Suppressor macrophage (primary cell): ENCODE measurements around the gene MOSPD2.

ENCODE experiments used
- DNase-seq, 4 experiments: peaks; one replicate each; pipeline ENCODE4 v3.0.0-alpha.2; 2020 to 2022
- total RNA-seq, 17 experiments: gene quantifications; one replicate each; lab custom pipeline; 2026; ENCODE audit warnings: mixed read lengths in 6 of 17, inconsistent platforms in 3 of 17; lab: John Stamatoyannopoulos, UW

Gene MOSPD2
- total RNA-seq: 15.1 to 112 (median 59.4) reads per million in 17 experiments

DNA sequence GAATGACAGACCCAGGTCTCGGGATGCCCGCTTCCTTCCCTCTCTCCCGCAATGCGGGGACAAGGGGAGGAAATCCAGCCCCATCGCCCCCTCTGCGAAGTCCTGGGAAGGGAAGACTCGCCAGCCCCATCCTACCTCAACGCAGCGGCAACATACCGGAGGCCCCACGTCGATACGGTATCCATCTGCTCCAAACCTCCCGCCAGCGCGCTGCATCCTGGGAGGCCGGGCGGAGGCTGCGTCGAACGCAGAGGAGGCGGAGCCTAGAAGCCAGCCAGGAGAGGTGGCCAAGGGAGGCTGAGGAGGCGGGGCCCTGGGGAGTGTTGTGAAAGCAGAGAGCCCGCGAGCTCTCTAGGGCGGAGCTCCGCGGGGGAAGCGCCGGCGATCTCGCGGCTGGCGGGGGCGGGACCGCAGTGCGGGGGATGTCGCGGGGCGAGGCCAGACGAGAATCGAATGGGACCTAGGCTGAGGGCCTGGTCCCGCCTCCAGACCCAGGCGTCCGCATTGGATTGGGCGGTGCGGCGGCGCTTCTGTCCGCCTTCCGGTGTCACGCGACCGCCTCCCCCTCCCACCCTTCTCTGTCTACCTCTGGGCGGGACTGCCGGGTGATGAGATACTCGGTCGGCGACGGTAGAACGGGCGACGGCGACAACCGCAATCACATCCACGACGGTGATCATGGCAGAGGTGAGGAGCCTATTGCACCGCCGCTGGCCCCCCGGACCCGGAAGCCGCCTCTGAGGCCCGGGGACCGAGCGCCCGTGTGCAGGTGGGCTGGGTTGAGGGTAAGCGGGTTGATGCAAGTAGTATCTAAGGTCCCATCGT is at the start of gene MOSPD2, which contains the start of gene FANCB:
Gene MOSPD2 (plus strand): TSS at position 571 of the 825 bp plus-strand sequence. CDS start 108 bp downstream, at position 679.
Gene FANCB (minus strand): TSS at position 219 of the 825 bp plus-strand sequence. CDS start 7,559 bp downstream, outside the sequence.
- peak; percentile 93 to 96 (median 96) for DNase-seq

DNA sequence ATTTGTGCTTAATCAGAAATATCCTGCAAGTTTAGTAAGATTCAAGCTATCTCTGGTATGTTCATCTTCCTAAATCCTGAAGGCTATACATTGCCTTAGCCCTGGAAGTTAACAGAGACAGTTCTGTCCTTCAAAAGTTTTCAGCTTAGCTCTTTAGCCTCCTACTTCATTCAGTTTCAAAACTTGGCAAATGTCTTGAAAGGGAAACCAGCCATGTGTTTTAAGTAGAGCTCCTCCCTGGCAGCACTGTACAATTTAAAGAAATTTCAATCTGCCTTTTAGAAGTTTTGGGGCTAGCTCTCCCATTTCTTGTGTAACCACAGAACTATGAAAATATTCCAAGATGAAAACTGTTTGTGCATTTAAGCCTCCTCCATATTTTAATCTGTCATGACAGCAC is 47.4 kb upstream of the MOSPD2 start:
- no peak for DNase-seq

DNA sequence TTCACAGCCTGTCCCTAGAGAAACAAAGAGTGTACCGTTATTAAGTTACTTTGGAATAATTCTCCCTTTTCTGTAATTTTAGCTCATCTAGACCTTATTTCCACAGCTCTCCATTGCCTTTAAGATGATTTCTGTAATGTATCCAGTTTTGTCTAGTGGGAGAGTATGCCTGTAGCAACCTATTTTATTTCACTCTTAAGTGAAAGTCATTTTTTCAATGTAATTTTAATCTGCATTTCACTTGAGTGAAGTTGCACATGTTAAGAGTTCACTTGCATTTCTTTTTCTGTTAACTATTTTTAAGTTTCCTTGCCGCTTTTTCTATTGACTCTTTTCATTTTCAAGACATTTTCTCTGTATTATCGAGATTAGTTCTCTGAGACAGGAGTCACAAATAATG is 46.9 kb upstream of the MOSPD2 start:
- no peak for DNase-seq

DNA sequence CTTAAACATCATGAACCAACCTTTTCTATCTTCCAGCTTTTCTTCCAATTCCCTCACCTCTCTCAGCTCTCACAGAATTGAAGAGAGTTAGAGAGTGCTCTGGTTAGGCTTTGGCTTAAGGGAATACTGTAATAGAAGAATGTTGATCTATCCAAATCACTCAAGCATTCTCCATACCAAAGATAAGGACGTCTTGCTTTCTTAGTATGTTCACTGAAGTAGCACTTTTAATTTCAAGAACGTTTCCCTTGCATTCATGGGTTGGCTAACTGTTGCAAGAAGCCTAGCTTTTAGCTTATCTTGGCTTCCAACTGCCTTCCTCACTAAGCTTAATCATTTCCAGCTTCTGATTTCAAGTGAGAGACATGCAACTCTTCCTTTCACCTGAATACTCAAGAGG is 43.6 kb upstream of the MOSPD2 start:
- no peak for DNase-seq

- no peak for DNase-seq
These were observed 41.1 kb upstream of the MOSPD2 start for GRCh38 chrX:14832151-14832550.

DNA sequence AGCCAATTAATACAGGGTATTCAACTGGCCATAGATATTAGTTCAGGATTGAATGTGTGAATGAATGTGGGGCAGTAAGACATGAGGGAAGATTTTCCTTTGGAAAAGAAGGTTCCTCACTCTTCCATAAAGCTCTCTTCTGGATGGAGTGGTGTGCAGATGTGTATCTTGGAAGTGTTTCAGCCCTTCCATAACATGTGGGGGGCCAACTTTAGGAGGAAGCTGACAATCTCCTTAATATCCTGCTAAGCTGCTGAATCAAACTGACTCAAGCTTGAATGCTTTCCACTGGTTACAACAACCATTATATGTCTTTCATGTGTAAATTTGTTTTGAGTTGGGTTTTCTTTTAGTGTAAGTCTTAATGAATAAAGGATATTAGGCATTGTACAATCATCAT is 40.6 kb upstream of the MOSPD2 start:
- no peak for DNase-seq

DNA sequence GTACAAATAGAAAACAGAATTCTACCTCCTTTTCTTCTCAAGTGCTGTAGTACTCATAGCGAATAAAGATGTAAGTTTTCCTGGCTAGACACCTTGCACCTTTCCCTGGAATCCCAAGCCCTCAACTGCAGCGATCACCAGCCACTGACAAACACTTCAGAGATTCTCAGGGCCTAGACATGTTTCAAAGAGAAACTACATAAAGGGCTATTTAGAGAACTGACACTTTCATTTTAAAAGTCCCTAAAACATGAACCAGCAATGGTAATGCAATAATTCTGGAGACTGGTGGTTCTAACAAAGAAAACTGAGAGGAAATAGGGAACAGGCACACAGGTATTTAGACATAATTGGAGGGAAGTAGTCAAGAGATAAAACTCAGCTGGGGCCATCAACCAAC is 36.1 kb upstream of the MOSPD2 start:
- no peak for DNase-seq

- DNase-seq: peak; percentile 8 to 65 (median 36)
These were observed 29.6 kb upstream of the MOSPD2 start for GRCh38 chrX:14843666-14844065.

- no peak for DNase-seq
These were observed 21.7 kb upstream of the MOSPD2 start for GRCh38 chrX:14851526-14851925.

DNA sequence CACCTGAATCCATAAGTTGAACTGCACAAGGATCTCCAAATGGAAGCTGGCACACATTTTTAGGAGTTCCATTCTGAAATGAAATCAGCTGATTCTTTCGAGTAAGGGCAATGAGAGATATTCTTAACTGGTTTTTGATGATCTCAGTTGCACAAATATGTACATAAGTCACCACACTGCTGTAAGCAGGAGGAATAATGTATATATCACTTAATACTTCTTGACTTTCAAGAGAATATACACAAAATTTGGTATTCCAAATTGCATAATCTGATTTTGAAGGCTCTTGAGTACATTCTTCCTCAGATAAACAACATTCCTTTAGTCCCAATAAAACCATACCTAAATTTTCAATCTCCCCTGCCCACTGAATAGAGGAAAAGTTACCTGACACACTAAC is 8.6 kb upstream of the MOSPD2 start:
- DNase-seq: no peak

- no peak for DNase-seq
These were observed 8.0 kb upstream of the MOSPD2 start for GRCh38 chrX:14865201-14865600.

DNA sequence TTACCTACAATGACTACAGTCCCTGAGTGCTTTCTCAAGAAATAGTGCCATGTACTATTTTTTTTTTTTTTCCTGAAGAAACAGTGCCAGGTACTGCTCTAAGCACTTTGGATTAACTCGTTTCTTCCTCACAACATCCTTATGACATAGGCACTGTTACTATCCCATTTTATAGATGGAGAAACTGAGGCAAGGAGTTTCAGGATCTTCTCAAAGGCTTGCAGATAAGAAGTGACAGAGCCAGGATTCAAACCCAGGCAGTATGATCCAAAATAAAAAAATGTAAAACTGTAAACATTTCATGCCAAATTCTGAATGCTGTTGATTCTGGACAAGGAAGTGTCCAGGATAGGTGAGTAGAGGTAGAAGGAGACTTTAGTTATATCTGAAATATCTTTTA is 1.5 kb upstream of the MOSPD2 start:
- DNase-seq: no peak

DNA sequence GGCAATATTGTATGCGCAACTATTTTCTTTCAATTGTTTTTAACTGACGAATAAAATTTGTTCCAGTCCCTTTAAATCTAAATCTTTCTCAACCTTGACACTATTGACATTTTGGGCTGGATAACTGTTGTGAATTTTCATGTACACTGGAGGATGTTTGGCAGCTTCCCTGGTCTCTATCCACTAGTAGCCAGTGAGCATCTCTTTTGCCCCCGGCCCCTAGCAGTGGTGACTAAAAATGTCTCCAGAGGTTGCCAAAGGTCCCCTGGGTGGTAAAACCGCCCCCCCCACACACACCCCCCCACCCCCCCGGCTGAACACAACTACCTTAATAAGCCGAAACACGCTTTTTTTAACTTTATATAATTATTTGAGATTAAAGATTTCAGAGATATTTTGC is 866 bp upstream of the MOSPD2 start:
- DNase-seq: no peak

DNA sequence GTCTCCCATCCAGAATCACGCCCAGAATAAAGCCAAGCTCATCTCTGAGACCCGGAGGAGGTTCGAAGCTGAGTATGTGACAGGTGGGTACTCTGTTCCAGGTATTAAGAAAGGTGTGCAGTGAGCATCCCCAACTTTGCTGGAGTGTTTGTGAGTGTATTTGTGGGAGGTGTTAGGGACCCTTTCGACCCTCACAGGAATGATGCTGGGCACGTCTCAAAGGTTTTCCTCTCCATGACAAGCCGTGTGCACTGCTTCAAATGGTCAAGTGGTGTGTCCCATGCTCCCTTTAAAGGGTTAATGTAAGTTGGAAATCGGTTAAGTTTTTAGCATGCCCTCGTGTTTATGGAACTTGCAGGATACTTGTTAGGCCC is 442 bp downstream of the MOSPD2 start:
- DNase-seq: no peak

DNA sequence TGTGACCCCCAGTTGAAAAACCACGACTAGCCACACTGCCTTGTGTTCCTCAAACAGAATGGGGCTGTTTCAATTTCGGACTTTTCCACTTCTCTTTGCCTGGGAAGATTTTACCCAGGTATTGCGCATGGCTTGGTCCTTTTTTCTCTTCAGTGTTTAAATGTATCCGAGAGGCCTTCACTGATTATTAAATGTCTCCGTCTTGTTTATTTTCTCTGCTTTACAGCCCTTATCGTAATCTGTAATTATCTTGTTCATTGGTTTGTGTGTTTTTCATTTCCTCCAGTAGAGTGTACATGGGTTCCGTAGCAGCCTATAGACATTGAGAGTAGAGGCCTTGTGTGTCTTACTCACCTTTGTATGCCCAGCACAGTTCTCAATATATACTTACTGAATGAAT is 2.4 kb downstream of the MOSPD2 start:
- DNase-seq: peak in 2 of 4 experiments; percentile 15 to 21

DNA sequence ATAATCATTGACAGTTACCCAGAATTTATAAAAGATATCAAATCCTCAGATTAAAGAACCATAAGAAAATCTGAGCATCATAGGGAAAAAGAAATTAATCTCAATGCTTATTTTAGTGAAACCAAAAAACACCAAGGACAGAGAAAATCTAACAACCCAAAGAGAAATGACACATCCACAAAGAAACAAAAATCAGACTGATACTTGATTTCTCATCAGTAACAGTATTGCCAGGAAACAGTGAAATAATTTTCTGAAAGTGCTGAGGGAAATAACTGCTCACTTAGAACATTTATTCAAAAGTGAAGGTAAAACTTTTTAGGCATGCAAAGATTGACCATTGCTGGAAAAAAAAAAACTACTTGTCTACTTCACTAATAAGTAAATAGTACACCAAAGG is 10.6 kb downstream of the MOSPD2 start:
- DNase-seq: no peak

DNA sequence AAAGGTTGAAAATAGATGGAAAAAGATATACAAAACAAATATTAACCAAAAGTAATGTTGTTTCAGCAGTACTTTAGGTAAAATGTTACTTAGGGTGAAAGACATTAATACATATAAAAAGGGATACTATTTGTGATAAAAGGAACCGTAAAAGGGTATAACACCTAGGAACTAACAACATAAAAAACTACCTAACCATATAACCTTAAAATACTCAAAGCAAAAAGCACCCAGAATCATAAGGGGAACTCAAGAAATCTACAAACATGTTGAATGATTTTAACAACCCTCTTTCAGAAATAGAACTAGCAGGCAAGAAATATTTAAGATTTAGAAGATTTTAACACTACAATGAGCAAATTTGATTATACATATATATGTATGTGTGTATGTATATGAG is 11.5 kb downstream of the MOSPD2 start:
- no peak for DNase-seq

GRCh38 chrX:14886252-14886651 is 13.0 kb downstream of the MOSPD2 start:
- DNase-seq: no peak

GRCh38 chrX:14896273-14896672 is 23.1 kb downstream of the MOSPD2 start:
- no peak for DNase-seq

DNA sequence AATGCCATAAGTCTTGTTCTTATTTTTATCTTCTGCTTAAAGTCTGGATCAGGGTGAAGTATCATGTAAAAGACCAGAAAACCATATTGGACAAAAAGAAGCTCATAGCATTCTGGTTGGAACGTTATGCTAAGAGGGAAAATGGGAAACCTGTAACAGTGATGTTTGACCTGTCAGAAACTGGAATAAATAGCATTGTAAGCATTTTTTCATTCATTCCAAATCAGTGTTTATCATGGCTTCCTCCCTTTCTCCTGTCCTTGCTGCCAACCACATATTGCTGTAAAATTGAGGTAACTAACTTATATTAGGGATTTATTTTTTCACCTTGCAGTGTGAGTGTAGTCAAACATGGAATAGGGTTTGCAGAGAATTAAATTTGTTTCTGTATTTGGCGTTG is 23.8 kb downstream of the MOSPD2 start:
- no peak for DNase-seq

GRCh38 chrX:14899607-14900006 is 26.4 kb downstream of the MOSPD2 start:
- peak in 3 of 4 experiments; percentile 5 to 45 (median 34) for DNase-seq

GRCh38 chrX:14902537-14902936 is 29.3 kb downstream of the MOSPD2 start:
- no peak for DNase-seq

- no peak for DNase-seq
These were observed 30.7 kb downstream of the MOSPD2 start for GRCh38 chrX:14903891-14904290.

GRCh38 chrX:14913241-14913640 is 40.0 kb downstream of the MOSPD2 start:
- no peak for DNase-seq

GRCh38 chrX:14915596-14915995 is 42.4 kb downstream of the MOSPD2 start:
- no peak for DNase-seq
